H1 (cell line): Measurements from ENCODE around the gene MTF2. TPM values are rescaled to one million over a fixed set of nuclear protein-coding genes. Genes with fewer than 3 reads are reported as not detected.
A peak's percentile ranks its signal among the peaks of the same experiment; 100 is the strongest.

Experiments
- CTCF ChIA-PET: fragments of 300-600 bp; sonication (Branson Sonifier 250); formaldehyde crosslinking; loops from one replicate; lab custom pipeline; 2021; ENCODE audit not compliant: partially characterized antibody; lab: Charles Lee
- POLR2A ChIA-PET: fragments of 300-600 bp; sonication (Branson Sonifier 250); formaldehyde crosslinking; loops from one replicate; lab custom pipeline; 2021; ENCODE audit warnings: inconsistent platforms; ENCODE audit not compliant: partially characterized antibody; lab: Charles Lee
- DNase-seq, 2 experiments: peaks; one replicate each; pipeline versions ENCODE4 v3.0.0 to v3.0.0-alpha.2; 2010 to 2022; ENCODE audit warnings: low spot score in 2 of 2, low read depth in 1 of 2, mixed read lengths in 1 of 2
- FAIRE-seq: peaks from 2 replicates; lab custom pipeline; 2011; peaks lifted over from hg19 to GRCh38; lab: Jason Lieb, UNC
- H2AFZ ChIP-seq: 2 replicates; pipeline ENCODE4 v1.8.1; 2012; ENCODE audit warnings: low read length, inconsistent platforms
- H2AK5ac ChIP-seq: 2 replicates; pipeline ENCODE4 v1.6.1; 2013; ENCODE audit warnings: low read depth, low read length
- H2BK120ac ChIP-seq: replicated peaks from 2 replicates; pipeline ENCODE3; 2013; ENCODE audit warnings: low read depth, low read length, inconsistent platforms
- H2BK12ac ChIP-seq: 2 replicates; pipeline ENCODE4 v1.6.1; 2013; ENCODE audit warnings: low read depth, low read length
- H2BK15ac ChIP-seq: 2 replicates; pipeline ENCODE4 v1.6.1; 2013; ENCODE audit warnings: low read length
- H2BK20ac ChIP-seq: 2 replicates; pipeline ENCODE4 v1.6.1; 2013; ENCODE audit warnings: low read length
- H2BK5ac ChIP-seq: 2 replicates; pipeline ENCODE4 v1.6.1; 2013; ENCODE audit warnings: low read depth, low read length
- H3K14ac ChIP-seq: 2 replicates; pipeline ENCODE4 v1.6.1; 2013; ENCODE audit warnings: inconsistent platforms; ENCODE audit not compliant: insufficient read length
- H3K18ac ChIP-seq: 2 replicates; pipeline ENCODE4 v1.6.1; 2013; ENCODE audit warnings: low read length; ENCODE audit errors: extremely low read depth
- H3K23ac ChIP-seq: 2 replicates; pipeline ENCODE4 v1.6.1; 2013; ENCODE audit warnings: inconsistent platforms; ENCODE audit not compliant: insufficient read length
- H3K23me2 ChIP-seq: 2 replicates; pipeline ENCODE4 v1.6.1; 2013; ENCODE audit warnings: low read depth, low read length
- H3K27ac ChIP-seq: 2 replicates; pipeline ENCODE4 v1.6.1; 2011; ENCODE audit warnings: low read depth, low read length, inconsistent platforms
- H3K27me3 ChIP-seq, 4 experiments: replicated peaks in 1 of 4; 1 replicate in 1 of 4; 2 replicates in 3 of 4; pipeline versions ENCODE4 v1.6.1 to v1.8.1; 2011 to 2013; ENCODE audit warnings: low read length in 3 of 4, mild to moderate bottlenecking in 3 of 4, inconsistent platforms in 2 of 4, mixed read lengths in 2 of 4, moderate library complexity in 1 of 4; ENCODE audit not compliant: control insufficient read depth in 3 of 4, insufficient read depth in 3 of 4; ENCODE audit errors: extremely low read depth in 1 of 4
- H3K36me3 ChIP-seq, 4 experiments: 2 replicates each; pipeline versions ENCODE4 v1.6.1 to v1.8.1; 2011 to 2013; ENCODE audit warnings: mild to moderate bottlenecking in 4 of 4, low read length in 3 of 4, moderate library complexity in 2 of 4, control low read depth in 1 of 4, inconsistent platforms in 1 of 4; ENCODE audit not compliant: insufficient read depth in 4 of 4, control insufficient read depth in 2 of 4
- H3K4ac ChIP-seq: replicated peaks from 2 replicates; pipeline ENCODE3; 2013; ENCODE audit warnings: low read length, low read depth, mixed read lengths, inconsistent platforms; ENCODE audit not compliant: insufficient read length
- H3K4me1 ChIP-seq, 4 experiments: replicated peaks in 1 of 4; 1 replicate in 1 of 4; 2 replicates in 3 of 4; pipeline versions ENCODE4 v1.6.1 to v1.8.1; 2011 to 2013; ENCODE audit warnings: low read length in 3 of 4, inconsistent platforms in 2 of 4, mixed read lengths in 1 of 4; ENCODE audit not compliant: insufficient read depth in 4 of 4, control insufficient read depth in 3 of 4
- H3K4me2 ChIP-seq, 2 experiments: 2 replicates each; pipeline versions ENCODE4 v1.6.1 to v1.8.1; 2011 to 2013; ENCODE audit warnings: low read depth in 2 of 2, low read length in 2 of 2, control low read depth in 1 of 2, inconsistent platforms in 1 of 2, mild to moderate bottlenecking in 1 of 2; ENCODE audit not compliant: insufficient read depth in 1 of 2
- H3K4me3 ChIP-seq, 4 experiments: fragments of 200-600, 300-600 bp in 1 of 4; sonication (generic), shearing (Covaris generic), sonication (Bioruptor Twin) in 1 of 4; 2 replicates each; pipeline versions ENCODE4 v1.5.1 to v1.8.1; 2011 to 2016; ENCODE audit warnings: low read length in 4 of 4, low read depth in 3 of 4, control low read depth in 2 of 4, inconsistent platforms in 2 of 4, mild to moderate bottlenecking in 2 of 4, mixed read lengths in 1 of 4, moderate library complexity in 1 of 4; ENCODE audit not compliant: insufficient read depth in 2 of 4; ENCODE audit errors: extremely low read depth in 1 of 4
- H3K56ac ChIP-seq: replicated peaks from 2 replicates; pipeline ENCODE3; 2013; ENCODE audit warnings: low read depth, mild to moderate bottlenecking, mixed read lengths, low read length, inconsistent platforms; ENCODE audit not compliant: insufficient read length
- H3K79me1 ChIP-seq: 2 replicates; pipeline ENCODE4 v1.6.1; 2013; ENCODE audit warnings: low read depth, low read length, control low read depth
- H3K79me2 ChIP-seq, 2 experiments: 2 replicates each; pipeline versions ENCODE4 v1.6.1 to v1.8.1; 2012 to 2013; ENCODE audit warnings: low read length in 2 of 2, mild to moderate bottlenecking in 2 of 2, inconsistent platforms in 1 of 2; ENCODE audit not compliant: insufficient read depth in 2 of 2, control insufficient read depth in 1 of 2
- H3K9ac ChIP-seq, 4 experiments: replicated peaks in 1 of 4; 1 replicate in 1 of 4; 2 replicates in 3 of 4; pipeline versions ENCODE4 v1.6.1 to v1.8.1; 2011 to 2013; ENCODE audit warnings: low read depth in 3 of 4, low read length in 3 of 4, control low read depth in 2 of 4, mild to moderate bottlenecking in 2 of 4, moderate library complexity in 2 of 4, inconsistent platforms in 1 of 4; ENCODE audit errors: extremely low read depth in 1 of 4
- H3K9me3 ChIP-seq, 2 experiments: 2 replicates each; pipeline versions ENCODE4 v1.6.1 to v1.8.1; 2012 to 2013; ENCODE audit warnings: mild to moderate bottlenecking in 2 of 2, moderate library complexity in 2 of 2, control low read depth in 1 of 2, inconsistent platforms in 1 of 2, low read depth in 1 of 2, low read length in 1 of 2, mixed read lengths in 1 of 2; ENCODE audit not compliant: insufficient read depth in 2 of 2
- H4K20me1 ChIP-seq, 2 experiments: replicated peaks in 1 of 2; 2 replicates each; pipeline versions ENCODE3 to v1.8.1; 2011 to 2013; ENCODE audit warnings: inconsistent platforms in 2 of 2, low read length in 2 of 2, mild to moderate bottlenecking in 1 of 2; ENCODE audit not compliant: insufficient read depth in 2 of 2, control insufficient read depth in 1 of 2
- H4K5ac ChIP-seq: 2 replicates; pipeline ENCODE4 v1.6.1; 2013; ENCODE audit warnings: low read length, low read depth, mixed read lengths, inconsistent platforms; ENCODE audit not compliant: insufficient read length
- H4K8ac ChIP-seq: 2 replicates; pipeline ENCODE4 v1.8.0; 2013; ENCODE audit warnings: mild to moderate bottlenecking, moderate library complexity, low read length, inconsistent platforms; ENCODE audit not compliant: insufficient read depth; ENCODE audit errors: extremely low read depth
- H4K91ac ChIP-seq: replicated peaks from 2 replicates; pipeline ENCODE3; 2013; ENCODE audit warnings: low read length, mixed read lengths, inconsistent platforms; ENCODE audit not compliant: insufficient read length
- BCL11A ChIP-seq, 2 experiments: IDR thresholded peaks; one replicate each; pipeline ENCODE4 v1.6.1; 2011; ENCODE audit warnings: low read depth in 2 of 2, low read length in 2 of 2, mild to moderate bottlenecking in 2 of 2
- CEBPB ChIP-seq: IDR thresholded peaks from 2 replicates; pipeline ENCODE4 v1.6.1; 2012; ENCODE audit warnings: low read depth, low read length
- CHD2 ChIP-seq: IDR thresholded peaks from 2 replicates; pipeline ENCODE4 v1.6.1; 2012; ENCODE audit warnings: low read length, improper control_type of control experiment
- E2F6 ChIP-seq: IDR thresholded peaks from 2 replicates; pipeline ENCODE4 v1.6.1; 2012; ENCODE audit warnings: inconsistent platforms
- JUN ChIP-seq: IDR thresholded peaks from 2 replicates; pipeline ENCODE4 v1.6.1; 2011; ENCODE audit warnings: low read depth, mild to moderate bottlenecking, improper control_type of control experiment, low read length
- NANOG ChIP-seq: IDR thresholded peaks from 2 replicates; pipeline ENCODE4 v1.6.1; 2011; ENCODE audit warnings: low read length, low read depth, mild to moderate bottlenecking, inconsistent platforms; ENCODE audit not compliant: insufficient read depth, poor library complexity, severe bottlenecking
- PHF8 ChIP-seq: fragments of 200-600 bp; sonication (generic); conservative IDR thresholded peaks from 2 replicates; pipeline ENCODE4 v1.7.1; 2012; ENCODE audit warnings: low read depth, mild to moderate bottlenecking, inconsistent platforms, low read length, moderate library complexity
- SIX5 ChIP-seq: IDR thresholded peaks from 2 replicates; pipeline ENCODE4 v1.6.1; 2011; ENCODE audit warnings: mild to moderate bottlenecking, low read depth, low read length
- TAF1 ChIP-seq: IDR thresholded peaks from 2 replicates; pipeline ENCODE4 v1.6.1; 2011; ENCODE audit warnings: mild to moderate bottlenecking, low read depth, low read length
- TEAD4 ChIP-seq: IDR thresholded peaks from 2 replicates; pipeline ENCODE4 v1.6.1; 2012; ENCODE audit warnings: low read depth, low read length, inconsistent platforms, mixed read lengths
- YY1 ChIP-seq: IDR thresholded peaks from 2 replicates; pipeline ENCODE4 v1.6.1; 2011; ENCODE audit warnings: low read depth, mild to moderate bottlenecking, low read length
- ZNF274 ChIP-seq: IDR thresholded peaks from 2 replicates; pipeline ENCODE4 v1.7.0; 2012; ENCODE audit warnings: low read length, borderline replicate concordance; ENCODE audit errors: extremely low read depth
- WGBS, 2 experiments: shearing (Covaris generic) in 1 of 2; methylation state at CpG; one replicate each; pipeline versions ENCODE4 v1.1.6 to v1.1.7; 2013 to 2015; ENCODE audit warnings: low lambda C conversion rate in 2 of 2, mixed read lengths in 2 of 2, inconsistent platforms in 1 of 2, low coverage in 1 of 2, missing lambda C conversion rate in 1 of 2; ENCODE audit not compliant: insufficient replicate concordance in 2 of 2, insufficient coverage in 1 of 2, insufficient read length in 1 of 2; ENCODE audit errors: extremely low coverage in 1 of 2, missing lambda C conversion rate in 1 of 2; 5-methylcytosine and 5-hydroxymethylcytosine counted together
- polyA plus RNA-seq, 7 experiments: library from polyadenylated mRNA; depleted of rRNA in 3 of 7; stranded (reverse) in 5 of 7; unstranded in 2 of 7; fragments of >200 nt in 5 of 7; fragments of 200-250 nt in 2 of 7; gene quantifications; 1 replicate in 5 of 7; 2 replicates in 1 of 7; 4 replicates in 1 of 7; pipeline versions ENCODE4 v1.2.1 to v1.2.3, GENCODE V29; 2011 to 2013; ENCODE audit warnings: missing spikeins in 2 of 7, mixed read lengths in 2 of 7
- total RNA-seq: library from RNA; stranded (reverse); fragmentation: NEBNext Ultra II Directional; extraction: Animal tissue kit (Norgen Biotek cat#: 25700); gene quantifications from 2 replicates; pipeline ENCODE4 v1.2.1, GENCODE V29; 2021

MTF2 gene
- total and polyA plus RNA-seq, 2 of the 8 experiments (the other 6 are each of a cell fraction or from before 2014, with no cell fraction given), result 72.1 to 102 TPM

- Histone ChIP-seq H4K91ac (no peak overlapping the region), H3K27me3 (no peaks in the 10 kb centered on the region), H3K23me2 (peaks cover 5% of the 10 kb centered on the region), H3K4me3 (peak overlapping the region in 2 of 4 experiments; percentile 98 to 99; a peak in 4 of 8 replicates), H3K56ac (no peak overlapping the region), H2BK15ac (no peak overlapping the region), H4K5ac (no peak overlapping the region), H3K36me3 (no peaks in the 10 kb centered on the region; a peak in 1 of 8 replicates), H3K79me2 (peaks cover 0 to 68% of the 10 kb centered on the region in 2 experiments; a peak in 2 of 4 replicates), H2BK5ac (no peak overlapping the region), H3K18ac (no peak overlapping the region), H3K14ac (no peak overlapping the region), H4K8ac (no peak overlapping the region), H2BK12ac (no peak overlapping the region), H3K9me3 (no peaks in the 10 kb centered on the region), H2AFZ (no peak overlapping the region), H3K4me2 (peak overlapping the region; percentile 80 to 97), H2BK20ac (no peak overlapping the region), H3K9ac (no peak overlapping the region; a peak in 1 of 7 replicates), H3K27ac (no peak overlapping the region), H2AK5ac (no peak overlapping the region), H3K4ac (no peak overlapping the region), H3K23ac (no peak overlapping the region), H4K20me1 (peaks cover 0 to 2% of the 10 kb centered on the region in 2 experiments), H3K79me1 (peaks cover 4% of the 10 kb centered on the region; the same call in 1 of the 2 replicates), H2BK120ac (no peak overlapping the region), H3K4me1 (no peaks in the 10 kb centered on the region; a peak in 1 of 7 replicates)
- ChIA-PET POLR2A (interaction anchor here (0.6 to 2.6 kb wide), 3 partner anchors 28 to 99 kb away, joined by 3 to 11 read pairs (median 3); partner anchors contain the start of gene MTF2), CTCF (no interaction called here)
- FAIRE-seq (no peak), DNase-seq (no peak)
- 80% methylated on average over 5 of the region's 5 CpGs; no CpG with 5 or more reads in 1 of the 2 experiments for WGBS, 2 experiments
- TF ChIP-seq BCL11A (IDR thresholded peaks at IDR 0.05; ENCODE audit: low read depth in 2 of 2, low read length in 2 of 2) (no peak), YY1 (no peak), TEAD4 (no peak), CHD2 (no peak), E2F6 (no peak), SIX5 (no peak), ZNF274 (no peak), CEBPB (no peak), JUN (no peak), TAF1 (no peak), NANOG (no peak), PHF8 (no peak)
Observed at GRCh38 chr1:93178418-93178817, 99.3 kb downstream of the MTF2 start.
